HL-60 (cell line): ENCODE measurements around the gene MAN2A2.

ENCODE experiments used
- DNase-seq, 2 experiments: peaks; one replicate each; pipeline ENCODE4 v3.0.0-alpha.2; 2010 to 2020; ENCODE audit warnings: low read depth in 1 of 2, low spot score in 1 of 2
- H3K27ac ChIP-seq: fragments of 250-450 bp; sonication (Bioruptor Pico); replicated peaks from 2 replicates; pipeline ENCODE4 v1.5.1; 2020; ENCODE audit warnings: mild to moderate bottlenecking, moderate library complexity
- H3K27me3 ChIP-seq: fragments of 250-450 bp; sonication (Bioruptor Pico); 2 replicates; pipeline ENCODE4 v1.5.1; 2021; ENCODE audit warnings: mild to moderate bottlenecking, moderate library complexity; ENCODE audit not compliant: insufficient read depth, poor library complexity, severe bottlenecking
- H3K4me3 ChIP-seq: replicated peaks from 2 replicates; pipeline ENCODE4 v1.5.1; 2011; ENCODE audit warnings: mild to moderate bottlenecking, control low read depth, low read length; ENCODE audit not compliant: insufficient read depth
- CTCF ChIP-seq: IDR thresholded peaks from one replicate; pipeline ENCODE4 v1.5.1; 2011; ENCODE audit warnings: low read length, control low read depth, inconsistent platforms; ENCODE audit not compliant: insufficient read depth
- GABPA ChIP-seq: IDR thresholded peaks from 2 replicates; pipeline ENCODE4 v1.6.1; 2012; ENCODE audit warnings: low read depth
- POLR2AphosphoS5 ChIP-seq: IDR thresholded peaks from 2 replicates; pipeline ENCODE4 v1.6.1; 2012; ENCODE audit warnings: low read depth
- REST ChIP-seq: IDR thresholded peaks from 2 replicates; pipeline ENCODE4 v1.6.1; 2012; ENCODE audit warnings: low read depth; ENCODE audit not compliant: insufficient replicate concordance
- SPI1 ChIP-seq: IDR thresholded peaks from 2 replicates; pipeline ENCODE4 v1.6.1; 2012; ENCODE audit warnings: low read depth, mild to moderate bottlenecking, borderline replicate concordance

Gene MAN2A2

GRCh38 chr15:90948506-90948905 is 45.4 kb downstream of the MAN2A2 start:
- no peak overlapping the region for H3K27ac ChIP-seq
- no peak for DNase-seq
- H3K27me3 ChIP-seq = no peaks in the 10 kb centered on the region
- H3K4me3 ChIP-seq = no peak overlapping the region
- TF ChIP-seq GABPA = no peak
- no peak for TF ChIP-seq REST
- TF ChIP-seq SPI1 = no peak
- no peak for TF ChIP-seq CTCF
- TF ChIP-seq POLR2AphosphoS5 = no peak

- H3K27ac ChIP-seq = no peak overlapping the region; the same call in 1 of the 2 replicates
- H3K4me3 ChIP-seq = no peak overlapping the region
- TF ChIP-seq POLR2AphosphoS5 = no peak
- TF ChIP-seq GABPA = no peak
- no peak for TF ChIP-seq REST
- no peak for TF ChIP-seq CTCF
- no peak for TF ChIP-seq SPI1
- no peak for DNase-seq
- H3K27me3 ChIP-seq = no peaks in the 10 kb centered on the region
Measured at GRCh38 chr15:90949979-90950675, 47.0 kb downstream of the MAN2A2 start.

GRCh38 chr15:90950676-90951075 is 47.6 kb downstream of the MAN2A2 start:
- DNase-seq = no peak
- Histone ChIP-seq H3K4me3 (no peak overlapping the region), H3K27ac (no peak overlapping the region), H3K27me3 (no peaks in the 10 kb centered on the region)
- TF ChIP-seq SPI1 (no peak), GABPA (no peak), CTCF (no peak), POLR2AphosphoS5 (no peak), REST (no peak)
